SK-N-SH treated with all-trans-retinoic acid at 6 μM for 48 hours (cell line): ENCODE measurements around the gene ERGIC1.

Experiments
- ATAC-seq: fragments of 200-7000 bp; cut with Tn5 transposase; 3 replicates; pipeline ENCODE4 v1.9.1; 2020; ENCODE audit warnings: mild to moderate bottlenecking, moderate library complexity
- ARNTL ChIP-seq: fragments of 450-650 bp; formaldehyde crosslinking; IDR thresholded peaks from 2 replicates; pipeline ENCODE4 v1.5.0; 2020; ENCODE audit warnings: low read depth, mild to moderate bottlenecking, moderate library complexity, borderline replicate concordance
- BACH2 ChIP-seq: fragments of 250-450 bp; sonication (Bioruptor Pico); IDR thresholded peaks from 2 replicates; pipeline ENCODE4 v1.9.0; 2021; ENCODE audit warnings: mild to moderate bottlenecking, borderline replicate concordance
- CREB5 ChIP-seq: fragments of 250-450 bp; sonication (Bioruptor Pico); IDR thresholded peaks from 2 replicates; pipeline ENCODE4 v1.5.1; 2020; ENCODE audit warnings: low read depth, mild to moderate bottlenecking, moderate library complexity
- ESRRG ChIP-seq: fragments of 250-450 bp; sonication (Bioruptor Pico); IDR thresholded peaks from 2 replicates; pipeline ENCODE4 v1.6.1; 2021; ENCODE audit warnings: mild to moderate bottlenecking
- GLIS3 ChIP-seq: fragments of 250-450 bp; sonication (Bioruptor Pico); IDR thresholded peaks from 2 replicates; pipeline ENCODE4 v1.5.0; 2020; ENCODE audit warnings: mild to moderate bottlenecking, moderate library complexity
- ISL1 ChIP-seq: fragments of 250-450 bp; sonication (Bioruptor Pico); IDR thresholded peaks from 2 replicates; pipeline ENCODE4 v2.1.2; 2022; ENCODE audit warnings: mild to moderate bottlenecking, moderate library complexity
- OSR1 ChIP-seq: fragments of 250-450 bp; sonication (Bioruptor Pico); IDR thresholded peaks from 2 replicates; pipeline ENCODE4 v1.8.0; 2022; ENCODE audit warnings: moderate library complexity, mild to moderate bottlenecking, inconsistent platforms
- PATZ1 ChIP-seq: fragments of 250-450 bp; sonication (Bioruptor Pico); IDR thresholded peaks from 2 replicates; pipeline ENCODE4 v1.8.0; 2020; ENCODE audit warnings: mild to moderate bottlenecking, moderate library complexity, borderline replicate concordance
- PPARA ChIP-seq: fragments of 250-450 bp; sonication (Bioruptor Pico); IDR thresholded peaks from 2 replicates; pipeline ENCODE4 v1.5.0; 2020; ENCODE audit warnings: mild to moderate bottlenecking, borderline replicate concordance
- RARB ChIP-seq: fragments of 250-450 bp; sonication (Bioruptor Pico); IDR thresholded peaks from 2 replicates; pipeline ENCODE4 v1.8.0; 2021; ENCODE audit warnings: mild to moderate bottlenecking, moderate library complexity
- SNAI2 ChIP-seq: fragments of 250-450 bp; sonication (Bioruptor Pico); IDR thresholded peaks from 2 replicates; pipeline ENCODE4 v1.5.0; 2020; ENCODE audit warnings: mild to moderate bottlenecking, moderate library complexity
- TOX ChIP-seq: fragments of 250-450 bp; sonication (Bioruptor Pico); IDR thresholded peaks from 2 replicates; pipeline ENCODE4 v1.8.0; 2021; ENCODE audit warnings: mild to moderate bottlenecking, moderate library complexity, borderline replicate concordance
- TSHZ2 ChIP-seq: fragments of 250-450 bp; sonication (Bioruptor Pico); IDR thresholded peaks from 2 replicates; pipeline ENCODE4 v1.5.0; 2020; ENCODE audit warnings: mild to moderate bottlenecking, moderate library complexity
- ZC3H10 ChIP-seq: fragments of 250-450 bp; sonication (Bioruptor Pico); IDR thresholded peaks from 2 replicates; pipeline ENCODE4 v1.5.1; 2021; ENCODE audit warnings: mild to moderate bottlenecking, moderate library complexity
- ZFP3 ChIP-seq: fragments of 250-450 bp; sonication (Bioruptor Pico); IDR thresholded peaks from 2 replicates; pipeline ENCODE4 v1.5.0; 2020; ENCODE audit warnings: mild to moderate bottlenecking, moderate library complexity
- ZFP30 ChIP-seq: fragments of 450-650 bp; formaldehyde crosslinking; IDR thresholded peaks from 2 replicates; pipeline ENCODE4 v1.5.0; 2022; ENCODE audit warnings: mild to moderate bottlenecking, moderate library complexity
- ZNF565 ChIP-seq: fragments of 450-650 bp; formaldehyde crosslinking; conservative IDR thresholded peaks from 2 replicates; pipeline ENCODE4 v1.5.0; 2020; ENCODE audit warnings: low read depth, mild to moderate bottlenecking, moderate library complexity
- ZNF70 ChIP-seq: fragments of 450-650 bp; formaldehyde crosslinking; IDR thresholded peaks from 2 replicates; pipeline ENCODE4 v1.5.0; 2020; ENCODE audit warnings: mild to moderate bottlenecking, moderate library complexity
- ZNF8 ChIP-seq: fragments of 450-650 bp; formaldehyde crosslinking; IDR thresholded peaks from 2 replicates; pipeline ENCODE4 v1.5.0; 2020; ENCODE audit warnings: mild to moderate bottlenecking, moderate library complexity
- TF ChIP-seq, protein P1 (sequence below): fragments of 250-450 bp; sonication (Bioruptor Pico); IDR thresholded peaks from 2 replicates; pipeline ENCODE4 v1.8.0; 2021; ENCODE audit warnings: low read depth, mild to moderate bottlenecking, moderate library complexity, borderline replicate concordance
- TF ChIP-seq, protein P2 (sequence below): fragments of 250-450 bp; sonication (Bioruptor Pico); IDR thresholded peaks from 2 replicates; pipeline ENCODE4 v1.5.1; 2021; ENCODE audit warnings: mild to moderate bottlenecking, moderate library complexity

Gene ERGIC1

GRCh38 chr5:172805736-172806255 is 28.3 kb upstream of the ERGIC1 start:
- TF ChIP-seq SNAI2 (CRISPR knock-in tag), result no peak
- TF ChIP-seq TOX (CRISPR knock-in tag), result no peak
- no peak for TF ChIP-seq TSHZ2 (CRISPR knock-in tag)
- no peak for TF ChIP-seq ARNTL (CRISPR knock-in tag)
- TF ChIP-seq, protein P1, sequence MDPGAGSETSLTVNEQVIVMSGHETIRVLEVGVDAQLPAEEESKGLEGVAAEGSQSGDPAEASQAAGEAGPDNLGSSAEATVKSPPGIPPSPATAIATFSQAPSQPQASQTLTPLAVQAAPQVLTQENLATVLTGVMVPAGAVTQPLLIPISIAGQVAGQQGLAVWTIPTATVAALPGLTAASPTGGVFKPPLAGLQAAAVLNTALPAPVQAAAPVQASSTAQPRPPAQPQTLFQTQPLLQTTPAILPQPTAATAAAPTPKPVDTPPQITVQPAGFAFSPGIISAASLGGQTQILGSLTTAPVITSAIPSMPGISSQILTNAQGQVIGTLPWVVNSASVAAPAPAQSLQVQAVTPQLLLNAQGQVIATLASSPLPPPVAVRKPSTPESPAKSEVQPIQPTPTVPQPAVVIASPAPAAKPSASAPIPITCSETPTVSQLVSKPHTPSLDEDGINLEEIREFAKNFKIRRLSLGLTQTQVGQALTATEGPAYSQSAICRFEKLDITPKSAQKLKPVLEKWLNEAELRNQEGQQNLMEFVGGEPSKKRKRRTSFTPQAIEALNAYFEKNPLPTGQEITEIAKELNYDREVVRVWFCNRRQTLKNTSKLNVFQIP (CRISPR knock-in tag), result no peak
- no peak for TF ChIP-seq ZNF70
- no peak for TF ChIP-seq ZFP3 (CRISPR knock-in tag)
- no peak for TF ChIP-seq GLIS3 (CRISPR knock-in tag)
- no peak for TF ChIP-seq PPARA
- TF ChIP-seq ZC3H10 (CRISPR knock-in tag), result no peak
- no peak for TF ChIP-seq ISL1 (CRISPR knock-in tag)
- TF ChIP-seq ZNF565 (CRISPR knock-in tag), result no peak
- TF ChIP-seq RARB (CRISPR knock-in tag), result no peak
- no peak for TF ChIP-seq CREB5 (CRISPR knock-in tag)
- TF ChIP-seq ESRRG (CRISPR knock-in tag), result no peak
- TF ChIP-seq OSR1, result no peak
- ATAC-seq, result no peak

DNA sequence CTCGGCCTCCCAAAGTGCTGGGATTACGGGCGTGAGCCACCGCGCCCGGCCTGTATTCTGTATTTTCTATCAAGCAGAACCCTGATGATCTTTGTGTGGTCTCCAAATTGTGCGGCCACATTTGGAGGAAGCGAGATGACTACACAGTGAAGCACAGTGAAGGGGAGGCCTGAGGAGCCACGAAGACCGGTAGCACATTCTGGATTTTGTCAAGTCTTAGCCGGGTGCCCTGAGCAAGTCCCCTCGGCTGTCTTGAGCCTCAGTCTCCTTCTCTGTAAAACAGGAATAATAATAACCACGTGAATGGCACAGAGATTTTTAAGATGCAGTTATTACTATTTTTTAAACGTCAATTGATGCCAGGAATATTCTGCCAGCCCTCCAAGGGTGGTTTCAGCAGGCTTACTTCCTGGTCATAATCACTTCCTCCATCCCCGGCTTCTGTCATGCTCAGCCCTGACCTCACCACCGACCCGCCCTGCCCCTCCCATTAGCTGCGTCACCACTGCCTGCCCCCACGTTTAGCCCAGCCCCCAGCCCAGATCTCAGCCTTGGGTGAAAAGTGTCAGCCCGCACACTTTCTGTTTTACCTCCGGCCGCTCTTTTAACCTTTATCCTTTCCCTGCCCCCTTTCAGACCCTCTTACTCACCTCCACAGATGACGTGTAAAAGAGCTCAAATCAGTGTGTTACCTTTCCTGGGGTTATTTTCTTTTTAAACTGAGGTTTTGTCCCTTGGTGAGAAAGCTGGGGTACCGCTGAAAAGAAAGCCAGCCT is 27.0 kb upstream of the ERGIC1 start:
- peak; percentile 41; the same call in 1 of the 3 replicates for ATAC-seq
- TF ChIP-seq, protein P1 (CRISPR knock-in tag), result no peak
- TF ChIP-seq ZFP30 (CRISPR knock-in tag), result no peak
- TF ChIP-seq RARB (CRISPR knock-in tag), result no peak
- no peak for TF ChIP-seq TOX (CRISPR knock-in tag)
- TF ChIP-seq BACH2 (CRISPR knock-in tag), result no peak
- TF ChIP-seq OSR1, result no peak
- TF ChIP-seq PATZ1 (CRISPR knock-in tag), result no peak
- TF ChIP-seq ARNTL (CRISPR knock-in tag), result no peak

DNA sequence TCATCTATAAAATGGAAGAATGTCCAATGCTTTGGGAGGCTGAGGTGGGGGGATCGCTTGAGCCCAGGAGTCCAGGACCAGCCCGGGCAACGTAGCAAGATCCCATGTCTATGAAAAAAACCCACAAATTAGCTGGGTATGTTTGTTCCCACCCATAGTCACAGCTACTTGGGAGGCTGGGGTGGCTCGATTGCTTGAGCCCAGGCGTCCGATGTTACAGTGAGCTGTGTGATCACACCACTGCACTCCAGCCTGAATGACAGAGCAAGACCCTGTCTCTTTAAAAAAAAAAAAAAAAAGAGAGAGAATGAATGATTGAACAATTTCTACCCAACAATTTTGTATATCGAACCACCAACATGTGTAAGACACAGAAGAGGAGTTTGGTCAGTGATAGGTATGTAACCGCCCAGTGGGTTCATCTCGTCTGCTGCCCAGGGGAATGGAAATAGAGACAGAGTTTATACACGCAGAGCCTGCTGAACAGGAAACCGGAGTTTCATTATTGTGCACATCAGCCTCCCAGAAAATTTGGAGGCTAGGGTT is 26.2 kb upstream of the ERGIC1 start:
- TF ChIP-seq PPARA (no peak), ZNF8 (CRISPR knock-in tag) (no peak), RARB (CRISPR knock-in tag) (no peak), ARNTL (CRISPR knock-in tag) (no peak), TOX (CRISPR knock-in tag) (no peak)
- TF ChIP-seq, protein P2, sequence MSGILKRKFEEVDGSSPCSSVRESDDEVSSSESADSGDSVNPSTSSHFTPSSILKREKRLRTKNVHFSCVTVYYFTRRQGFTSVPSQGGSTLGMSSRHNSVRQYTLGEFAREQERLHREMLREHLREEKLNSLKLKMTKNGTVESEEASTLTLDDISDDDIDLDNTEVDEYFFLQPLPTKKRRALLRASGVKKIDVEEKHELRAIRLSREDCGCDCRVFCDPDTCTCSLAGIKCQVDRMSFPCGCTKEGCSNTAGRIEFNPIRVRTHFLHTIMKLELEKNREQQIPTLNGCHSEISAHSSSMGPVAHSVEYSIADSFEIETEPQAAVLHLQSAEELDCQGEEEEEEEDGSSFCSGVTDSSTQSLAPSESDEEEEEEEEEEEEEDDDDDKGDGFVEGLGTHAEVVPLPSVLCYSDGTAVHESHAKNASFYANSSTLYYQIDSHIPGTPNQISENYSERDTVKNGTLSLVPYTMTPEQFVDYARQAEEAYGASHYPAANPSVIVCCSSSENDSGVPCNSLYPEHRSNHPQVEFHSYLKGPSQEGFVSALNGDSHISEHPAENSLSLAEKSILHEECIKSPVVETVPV (CRISPR knock-in tag), result no peak
- TF ChIP-seq, protein P1 (CRISPR knock-in tag), result no peak
- ATAC-seq, result no peak
